Activated CD8-positive, alpha-beta memory T cell treated with anti-CD3 and anti-CD28 coated beads, Interleukin-2, amount 50 U/mL, for 1 hour (primary cell): Measurements from ENCODE around the gene NFE2.
"Not testable (repeated sequence)": the region's sequence is repeated elsewhere in the genome, so short reads cannot be mapped to it uniquely, and the experiment has no call there.

Source experiments
- DNase-seq: peaks from one replicate; pipeline ENCODE4 v3.0.0-alpha.2; 2020; ENCODE audit errors: extremely low read depth

The NFE2 gene

GRCh38 chr12:54284070-54284780, 16.6 kb downstream of the NFE2 start:
- DNase-seq = not testable (repeated sequence)

GRCh38 chr12:54282949-54283593, 17.7 kb downstream of the NFE2 start:
- no peak for DNase-seq

- not testable (repeated sequence) for DNase-seq
These were observed 19.1 kb downstream of the NFE2 start for GRCh38 chr12:54281694-54282093.

GRCh38 chr12:54281261-54281638, 19.6 kb downstream of the NFE2 start:
- DNase-seq = not testable (repeated sequence)

- DNase-seq = peak; percentile 97
These were observed 20.2 kb downstream of the NFE2 start, which contains the start of gene HNRNPA1 for GRCh38 chr12:54280468-54281260. TSS of gene HNRNPA1 (plus strand) at chr12:54280726. CDS start at chr12:54280808, 82 bp downstream.

GRCh38 chr12:54279632-54280467, 21.0 kb downstream of the NFE2 start, which contains the start of gene CBX5:
TSS of gene CBX5 (minus strand) at chr12:54280122. CDS start at chr12:54257650, 22,472 bp downstream.
- peak; percentile 100 for DNase-seq

GRCh38 chr12:54279227-54279631, 21.6 kb downstream of the NFE2 start:
- no peak for DNase-seq

- no peak for DNase-seq
These were observed 23.0 kb downstream of the NFE2 start for GRCh38 chr12:54277823-54278276.

- no peak for DNase-seq
These were observed 24.4 kb downstream of the NFE2 start for GRCh38 chr12:54276368-54276767.

GRCh38 chr12:54273981-54274380, 26.8 kb downstream of the NFE2 start:
- no peak for DNase-seq

- DNase-seq = no peak
These were observed 28.6 kb downstream of the NFE2 start for GRCh38 chr12:54272214-54272613.

GRCh38 chr12:54270345-54270744, 30.5 kb downstream of the NFE2 start:
- DNase-seq = no peak

- DNase-seq = no peak
These were observed 34.0 kb downstream of the NFE2 start for GRCh38 chr12:54266852-54267251.

- no peak for DNase-seq
These were observed 35.4 kb downstream of the NFE2 start for GRCh38 chr12:54265364-54265812.

GRCh38 chr12:54262403-54262925, 38.4 kb downstream of the NFE2 start:
- DNase-seq = no peak

- DNase-seq = no peak
These were observed 38.9 kb downstream of the NFE2 start for GRCh38 chr12:54261815-54262402.

- DNase-seq = peak; percentile 35
These were observed 41.4 kb downstream of the NFE2 start for GRCh38 chr12:54259194-54260011.

GRCh38 chr12:54258201-54258681, 42.6 kb downstream of the NFE2 start:
- DNase-seq = no peak

- DNase-seq = no peak
These were observed 43.5 kb downstream of the NFE2 start for GRCh38 chr12:54257332-54257731.

- no peak for DNase-seq
These were observed 47.6 kb downstream of the NFE2 start for GRCh38 chr12:54253240-54253639.
